Coronary artery (tissue), 2 donors: ENCODE data around the gene SLC35A3.

ENCODE experiments used
- DNase-seq: peaks from one replicate; pipeline ENCODE4 v3.0.0-alpha.2; 2017; ENCODE audit warnings: low spot score
- H3K27ac ChIP-seq, 2 donors: fragments of 200-600 bp; sonication (generic); one replicate each; pipeline ENCODE4 v1.5.1; 2016 to 2019
- H3K4me3 ChIP-seq: fragments of 200-600 bp; sonication (generic); 2 replicates; pipeline ENCODE4 v1.5.1; 2016; ENCODE audit warnings: mild to moderate bottlenecking, moderate library complexity
- CTCF ChIP-seq: fragments of 200-600 bp; sonication (generic); IDR thresholded peaks from one replicate; pipeline ENCODE4 v1.5.1; 2019; ENCODE audit warnings: antibody characterized with exemption

SLC35A3 gene

GRCh38 chr1:100006688-100007087 is 36.9 kb downstream of the SLC35A3 start:
- Histone ChIP-seq H3K4me3 (no peak overlapping the region), H3K27ac (no peak overlapping the region)
- TF ChIP-seq CTCF = no peak

GRCh38 chr1:100009458-100009857 is 39.7 kb downstream of the SLC35A3 start:
- TF ChIP-seq CTCF = no peak
- Histone ChIP-seq H3K27ac (no peak overlapping the region), H3K4me3 (no peak overlapping the region)
- DNase-seq = no peak

More at GRCh38 chr1:100006688-100007087, 36.9 kb downstream of the SLC35A3 start:
- DNase-seq = no peak

- no peak overlapping the region for H3K27ac ChIP-seq
- no peak for DNase-seq
- no peak for TF ChIP-seq CTCF
- H3K4me3 ChIP-seq = no peak overlapping the region
Measured at GRCh38 chr1:100010804-100011203, 41.0 kb downstream of the SLC35A3 start.

- DNase-seq = no peak
- Histone ChIP-seq H3K4me3 (no peak overlapping the region), H3K27ac (no peak overlapping the region)
- no peak for TF ChIP-seq CTCF
Measured at GRCh38 chr1:100019220-100019619, 49.4 kb downstream of the SLC35A3 start.

- no peak for DNase-seq
- Histone ChIP-seq H3K27ac (no peak overlapping the region), H3K4me3 (no peak overlapping the region)
- TF ChIP-seq CTCF = no peak
Measured at GRCh38 chr1:100023482-100023881, 53.7 kb downstream of the SLC35A3 start.

GRCh38 chr1:100027212-100027611 is 57.4 kb downstream of the SLC35A3 start:
- Histone ChIP-seq H3K27ac (no peak overlapping the region), H3K4me3 (no peak overlapping the region)
- DNase-seq = no peak
- TF ChIP-seq CTCF = no peak

GRCh38 chr1:100028765-100029164 is 59.0 kb downstream of the SLC35A3 start:
- no peak overlapping the region for H3K27ac ChIP-seq
- H3K4me3 ChIP-seq = no peak overlapping the region
- no peak for TF ChIP-seq CTCF
- DNase-seq = no peak
